ENCODE measurements around the gene CNTN4.

The CNTN4 gene

DNA sequence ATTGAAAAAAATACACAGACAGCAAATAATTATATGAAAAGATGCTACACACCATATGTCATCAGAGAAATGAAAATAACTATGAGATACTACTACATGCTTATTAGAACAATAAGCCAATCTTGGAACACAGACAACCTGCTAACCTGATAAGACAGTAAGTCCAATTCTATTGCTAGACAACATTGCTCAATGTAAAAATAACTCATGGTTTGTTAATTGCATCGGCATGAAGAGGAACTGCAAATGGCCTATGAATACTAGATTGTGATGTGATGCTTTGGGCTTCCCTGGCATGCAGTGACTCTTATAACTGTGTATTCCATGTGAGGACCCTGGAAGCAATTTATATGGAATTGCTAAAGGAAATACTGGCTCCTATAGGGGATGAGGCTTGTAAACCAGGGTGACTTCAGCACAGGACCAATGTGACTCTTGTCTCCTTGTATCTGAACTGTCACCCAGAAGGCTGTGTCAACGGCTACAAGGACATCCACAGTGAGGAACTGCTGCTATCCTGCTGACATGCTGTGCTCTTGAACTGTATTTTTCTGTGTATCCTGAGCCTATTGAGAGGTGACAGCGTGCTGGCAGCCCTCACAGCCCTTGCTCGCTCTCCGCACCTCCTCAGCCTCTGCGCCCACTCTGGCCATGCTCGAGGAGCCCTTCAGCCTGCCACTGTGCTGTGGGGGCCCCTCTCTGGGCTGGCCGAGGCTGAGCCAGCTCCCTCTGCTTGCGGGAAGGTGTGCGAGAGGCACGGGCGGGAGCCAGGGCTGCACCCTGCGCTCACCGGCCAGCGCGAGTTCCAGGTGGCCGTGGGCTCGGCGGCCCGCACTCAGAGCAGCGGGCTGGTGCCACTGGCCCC is 385.7 kb downstream of the CNTN4 start:
- TF ChIP-seq, protein P1, sequence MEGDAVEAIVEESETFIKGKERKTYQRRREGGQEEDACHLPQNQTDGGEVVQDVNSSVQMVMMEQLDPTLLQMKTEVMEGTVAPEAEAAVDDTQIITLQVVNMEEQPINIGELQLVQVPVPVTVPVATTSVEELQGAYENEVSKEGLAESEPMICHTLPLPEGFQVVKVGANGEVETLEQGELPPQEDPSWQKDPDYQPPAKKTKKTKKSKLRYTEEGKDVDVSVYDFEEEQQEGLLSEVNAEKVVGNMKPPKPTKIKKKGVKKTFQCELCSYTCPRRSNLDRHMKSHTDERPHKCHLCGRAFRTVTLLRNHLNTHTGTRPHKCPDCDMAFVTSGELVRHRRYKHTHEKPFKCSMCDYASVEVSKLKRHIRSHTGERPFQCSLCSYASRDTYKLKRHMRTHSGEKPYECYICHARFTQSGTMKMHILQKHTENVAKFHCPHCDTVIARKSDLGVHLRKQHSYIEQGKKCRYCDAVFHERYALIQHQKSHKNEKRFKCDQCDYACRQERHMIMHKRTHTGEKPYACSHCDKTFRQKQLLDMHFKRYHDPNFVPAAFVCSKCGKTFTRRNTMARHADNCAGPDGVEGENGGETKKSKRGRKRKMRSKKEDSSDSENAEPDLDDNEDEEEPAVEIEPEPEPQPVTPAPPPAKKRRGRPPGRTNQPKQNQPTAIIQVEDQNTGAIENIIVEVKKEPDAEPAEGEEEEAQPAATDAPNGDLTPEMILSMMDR (IDR thresholded peaks at IDR 0.05; ENCODE audit: insufficient read depth, low read depth, low read length, missing control alignments), result no peak
- DNase-seq (ENCODE audit: low read depth), result no peak
- H3K4me3 ChIP-seq (ENCODE audit: low read length), result no peak overlapping the region

DNA sequence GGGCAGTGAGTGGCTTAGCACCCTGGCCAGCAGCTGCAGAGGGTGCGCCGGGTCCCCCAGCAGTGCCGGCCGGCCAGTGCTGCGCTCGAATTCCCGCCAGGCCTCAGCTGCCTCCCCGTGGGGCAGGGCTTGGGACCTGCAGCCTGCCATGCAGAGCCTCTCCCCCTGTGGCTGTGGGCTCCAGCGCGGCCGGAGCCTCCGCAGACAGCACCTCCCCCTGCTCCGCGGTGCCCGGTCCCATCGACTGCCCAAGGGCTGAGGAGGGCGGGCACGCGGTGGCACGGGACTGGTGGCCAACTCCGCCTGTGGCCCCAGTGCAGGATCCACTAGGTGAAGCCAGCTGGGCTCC is 386.3 kb downstream of the CNTN4 start:
- TF ChIP-seq, protein P1 (IDR thresholded peaks at IDR 0.05; ENCODE audit: insufficient read depth, low read depth, low read length, missing control alignments), result no peak
- DNase-seq (ENCODE audit: low read depth), result no peak
- H3K4me3 ChIP-seq (ENCODE audit: low read length), result no peak overlapping the region

DNA sequence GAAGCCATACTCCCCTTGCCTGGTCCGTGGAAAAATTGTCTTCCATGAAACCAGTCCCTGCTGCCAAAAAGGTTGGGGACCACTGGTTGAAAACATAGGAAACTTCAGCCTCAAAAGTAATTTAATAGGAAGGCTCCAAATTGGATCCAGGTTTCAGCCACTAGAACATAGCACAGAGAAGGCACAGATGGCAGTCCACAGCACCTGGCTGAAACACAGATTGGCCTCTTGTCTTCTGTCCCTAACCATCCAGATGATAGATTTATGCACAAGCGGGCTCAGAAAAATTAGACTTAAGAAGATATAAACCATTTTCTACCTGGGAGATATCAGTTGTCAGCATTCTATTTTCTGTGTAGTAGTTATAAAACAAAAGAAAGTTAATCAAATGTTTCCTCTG is 397.1 kb downstream of the CNTN4 start:
- TF ChIP-seq, protein P1 (IDR thresholded peaks at IDR 0.05; ENCODE audit: insufficient read depth, low read depth, low read length, missing control alignments), result no peak
- DNase-seq (ENCODE audit: low read depth), result no peak
- no peak overlapping the region for H3K4me3 ChIP-seq (ENCODE audit: low read length)

DNA sequence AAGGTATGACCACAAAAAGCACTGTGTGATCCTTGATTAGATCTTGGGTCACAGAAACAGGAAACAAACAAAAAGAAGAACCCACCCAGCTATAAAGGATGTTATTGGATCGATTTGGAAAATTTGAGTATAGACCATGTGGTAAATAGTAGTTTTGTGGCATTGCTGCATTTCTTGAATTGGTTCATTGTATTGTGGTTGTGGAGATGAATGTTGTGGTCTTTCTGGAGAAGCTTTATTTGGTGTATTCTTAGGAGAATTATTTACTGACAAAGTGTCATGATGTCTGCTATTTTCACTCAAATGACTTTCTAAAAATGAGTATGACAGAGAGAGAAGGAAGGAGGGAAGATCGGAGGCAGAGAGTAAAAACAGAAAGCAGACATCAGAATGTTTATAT is 406.2 kb downstream of the CNTN4 start:
- TF ChIP-seq, protein P1 (IDR thresholded peaks at IDR 0.05; ENCODE audit: insufficient read depth, low read depth, low read length, missing control alignments), result no peak
- no peak for DNase-seq (ENCODE audit: low read depth)
- H3K4me3 ChIP-seq (ENCODE audit: low read length), result no peak overlapping the region

DNA sequence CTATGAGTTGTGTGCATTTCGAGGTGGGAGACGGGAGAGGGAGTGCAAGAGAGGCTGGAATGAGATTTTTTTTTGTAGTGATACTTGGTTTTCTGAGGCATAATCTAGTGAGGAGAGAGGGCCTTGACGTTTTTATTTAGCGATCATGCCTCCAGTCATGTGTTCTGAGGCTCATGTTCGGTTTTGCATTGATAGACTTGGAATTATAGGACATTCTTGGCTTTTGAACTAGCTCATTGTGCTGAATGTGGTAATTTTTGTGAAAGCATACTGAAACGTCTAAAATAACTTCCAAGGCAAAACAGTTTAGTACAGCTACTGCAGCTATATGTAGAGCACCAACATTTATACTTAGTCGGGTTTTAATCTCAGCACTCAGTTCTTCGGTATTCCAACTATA is 408.1 kb downstream of the CNTN4 start:
- no peak overlapping the region for H3K4me3 ChIP-seq (ENCODE audit: low read length)
- TF ChIP-seq, protein P1 (IDR thresholded peaks at IDR 0.05; ENCODE audit: insufficient read depth, low read depth, low read length, missing control alignments), result no peak
- DNase-seq (ENCODE audit: low read depth), result no peak

DNA sequence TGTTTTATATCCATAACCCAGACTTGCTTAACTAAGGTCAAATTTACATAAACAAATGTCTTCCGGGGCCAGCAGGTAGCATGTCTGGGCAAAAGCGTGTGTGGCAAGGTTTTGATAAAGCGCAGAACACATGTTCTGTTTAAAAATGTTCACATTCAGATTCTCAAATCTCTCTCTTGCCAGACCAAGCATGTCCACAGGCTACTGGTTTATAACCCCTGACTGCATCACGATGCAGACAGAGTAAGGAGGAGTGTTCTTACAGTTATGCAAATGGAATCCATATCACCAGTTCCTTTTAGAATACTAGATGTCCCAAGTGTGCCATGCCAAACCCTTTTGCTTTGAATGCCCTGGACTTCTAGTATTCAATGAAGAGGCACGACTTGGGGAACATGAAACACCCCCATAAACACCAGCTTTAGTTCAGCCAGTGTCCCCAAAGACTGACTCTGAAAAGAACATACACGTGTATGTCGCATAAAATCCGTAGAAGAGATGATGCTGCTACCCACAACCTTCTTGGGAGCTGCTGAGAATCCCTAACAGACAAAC is 412.0 kb downstream of the CNTN4 start:
- TF ChIP-seq, protein P1 (IDR thresholded peaks at IDR 0.05; ENCODE audit: insufficient read depth, low read depth, low read length, missing control alignments), result no peak
- no peak overlapping the region for H3K4me3 ChIP-seq (ENCODE audit: low read length)

DNA sequence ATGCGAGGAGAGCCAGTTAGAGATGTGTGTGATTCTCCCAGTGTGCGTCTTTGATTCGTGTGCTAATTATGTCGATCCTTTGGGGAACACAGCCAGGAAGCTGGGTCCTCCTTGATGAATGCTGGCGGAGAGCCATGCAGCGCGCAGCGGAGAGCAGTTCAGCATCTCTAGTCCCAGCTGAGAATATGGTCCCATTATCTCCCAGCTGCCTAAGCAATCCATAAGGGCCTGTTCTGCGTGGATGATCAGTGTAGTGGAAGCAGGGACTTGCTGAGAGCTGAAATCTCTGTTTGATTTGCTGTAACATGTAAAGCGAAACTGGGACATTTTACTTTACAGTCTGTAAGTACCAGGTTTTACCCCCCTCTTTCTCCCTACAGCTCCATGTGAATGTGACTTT is 412.7 kb downstream of the CNTN4 start:
- DNase-seq (ENCODE audit: low read depth), result no peak
- TF ChIP-seq, protein P1 (IDR thresholded peaks at IDR 0.05; ENCODE audit: insufficient read depth, low read depth, low read length, missing control alignments), result no peak
- H3K4me3 ChIP-seq (ENCODE audit: low read length), result no peak overlapping the region

More for the DNA sequence above, 412.0 kb downstream of the CNTN4 start:
- no peak for DNase-seq (ENCODE audit: low read depth)

Measured in epithelial cell of esophagus (primary cell).